Peyer's patch (tissue), 4 donors: ENCODE results near the gene TFCP2. TPM values are rescaled to one million over a fixed set of nuclear protein-coding genes. Genes with fewer than 3 reads are reported as not detected.

Experiments
- DNase-seq, 3 donors: peaks; one replicate each; pipeline ENCODE4 v3.0.0-alpha.2; 2017 to 2019
- H3K27ac ChIP-seq, 4 donors: fragments of 200-600 bp; sonication (generic); one replicate each; pipeline ENCODE4 v1.5.1; 2016 to 2019
- H3K27me3 ChIP-seq, 2 donors: fragments of 200-600 bp; sonication (generic); one replicate each; pipeline ENCODE4 v1.5.1; 2019
- H3K36me3 ChIP-seq, 3 donors: fragments of 200-600 bp; sonication (generic); one replicate each; pipeline ENCODE4 v1.5.1; 2016 to 2019
- H3K4me1 ChIP-seq, 4 donors: fragments of 200-600 bp; sonication (generic); one replicate each; pipeline ENCODE4 v1.5.1; 2016 to 2019
- H3K4me3 ChIP-seq, 4 donors: fragments of 200-600 bp; sonication (generic); 1 replicate in 3 of 4; 2 replicates in 1 of 4; pipeline ENCODE4 v1.5.1; 2016 to 2019; ENCODE audit warnings: mild to moderate bottlenecking in 1 of 4
- H3K9me3 ChIP-seq, 4 donors: fragments of 200-600 bp; sonication (generic); one replicate each; pipeline ENCODE4 v1.5.1; 2016 to 2019; ENCODE audit warnings: mild to moderate bottlenecking in 1 of 4
- POLR2A ChIP-seq, 2 donors: fragments of 450-650 bp; IDR thresholded peaks; one replicate each; pipeline ENCODE4 v1.5.1; 2017; ENCODE audit warnings: antibody characterized with exemption in 2 of 2, mild to moderate bottlenecking in 2 of 2, moderate library complexity in 2 of 2
- total RNA-seq, 4 donors: library from RNA; depleted of rRNA; stranded (reverse); fragments of >200 nt; gene quantifications; one replicate each; pipeline ENCODE4 v1.1.0, GENCODE V29; 2016
- TF ChIP-seq, protein P1 (sequence below), 6 experiments: fragments of 450-650 bp in 4 of 6; fragments of 200-600 bp in 2 of 6; sonication (generic) in 1 of 6; IDR thresholded peaks; one replicate each; pipeline ENCODE4 v1.5.1; 2017 to 2019; ENCODE audit warnings: antibody characterized with exemption in 6 of 6, mild to moderate bottlenecking in 3 of 6, moderate library complexity in 1 of 6

TFCP2 gene
- total RNA-seq, 4 donors from 2014 or later, result 14.9 to 35.5 (median 19.4) TPM

GRCh38 chr12:51162217-51162616, 10.7 kb downstream of the TFCP2 start:
- H3K9me3 ChIP-seq, result no peaks in the 10 kb centered on the region
- H3K36me3 ChIP-seq, result no peaks in the 10 kb centered on the region
- no peak overlapping the region for H3K27ac ChIP-seq
- TF ChIP-seq, protein P1, sequence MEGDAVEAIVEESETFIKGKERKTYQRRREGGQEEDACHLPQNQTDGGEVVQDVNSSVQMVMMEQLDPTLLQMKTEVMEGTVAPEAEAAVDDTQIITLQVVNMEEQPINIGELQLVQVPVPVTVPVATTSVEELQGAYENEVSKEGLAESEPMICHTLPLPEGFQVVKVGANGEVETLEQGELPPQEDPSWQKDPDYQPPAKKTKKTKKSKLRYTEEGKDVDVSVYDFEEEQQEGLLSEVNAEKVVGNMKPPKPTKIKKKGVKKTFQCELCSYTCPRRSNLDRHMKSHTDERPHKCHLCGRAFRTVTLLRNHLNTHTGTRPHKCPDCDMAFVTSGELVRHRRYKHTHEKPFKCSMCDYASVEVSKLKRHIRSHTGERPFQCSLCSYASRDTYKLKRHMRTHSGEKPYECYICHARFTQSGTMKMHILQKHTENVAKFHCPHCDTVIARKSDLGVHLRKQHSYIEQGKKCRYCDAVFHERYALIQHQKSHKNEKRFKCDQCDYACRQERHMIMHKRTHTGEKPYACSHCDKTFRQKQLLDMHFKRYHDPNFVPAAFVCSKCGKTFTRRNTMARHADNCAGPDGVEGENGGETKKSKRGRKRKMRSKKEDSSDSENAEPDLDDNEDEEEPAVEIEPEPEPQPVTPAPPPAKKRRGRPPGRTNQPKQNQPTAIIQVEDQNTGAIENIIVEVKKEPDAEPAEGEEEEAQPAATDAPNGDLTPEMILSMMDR (IDR thresholded peaks at IDR 0.05), result no peak
- no peak for TF ChIP-seq POLR2A (IDR thresholded peaks at IDR 0.05)
- H3K4me1 ChIP-seq, result no peaks in the 10 kb centered on the region
- no peaks in the 10 kb centered on the region for H3K27me3 ChIP-seq
- no peak overlapping the region for H3K4me3 ChIP-seq
- no peak for DNase-seq

GRCh38 chr12:51160814-51161459, 12.0 kb downstream of the TFCP2 start:
- no peaks in the 10 kb centered on the region for H3K36me3 ChIP-seq
- no peak for TF ChIP-seq POLR2A (IDR thresholded peaks at IDR 0.05)
- TF ChIP-seq, protein P1 (IDR thresholded peaks at IDR 0.05), result no peak
- H3K27me3 ChIP-seq, result no peaks in the 10 kb centered on the region
- no peaks in the 10 kb centered on the region for H3K4me1 ChIP-seq
- no peak overlapping the region for H3K4me3 ChIP-seq
- H3K27ac ChIP-seq, result no peak overlapping the region
- H3K9me3 ChIP-seq, result no peaks in the 10 kb centered on the region
- no peak for DNase-seq

GRCh38 chr12:51156245-51156765, 16.6 kb downstream of the TFCP2 start:
- Histone ChIP-seq H3K9me3 (no peaks in the 10 kb centered on the region), H3K27ac (no peak overlapping the region), H3K27me3 (no peaks in the 10 kb centered on the region), H3K4me3 (no peak overlapping the region), H3K4me1 (no peaks in the 10 kb centered on the region), H3K36me3 (no peaks in the 10 kb centered on the region)
- DNase-seq, result no peak
- no peak for TF ChIP-seq POLR2A (IDR thresholded peaks at IDR 0.05)
- TF ChIP-seq, protein P1 (IDR thresholded peaks at IDR 0.05), result no peak

DNA sequence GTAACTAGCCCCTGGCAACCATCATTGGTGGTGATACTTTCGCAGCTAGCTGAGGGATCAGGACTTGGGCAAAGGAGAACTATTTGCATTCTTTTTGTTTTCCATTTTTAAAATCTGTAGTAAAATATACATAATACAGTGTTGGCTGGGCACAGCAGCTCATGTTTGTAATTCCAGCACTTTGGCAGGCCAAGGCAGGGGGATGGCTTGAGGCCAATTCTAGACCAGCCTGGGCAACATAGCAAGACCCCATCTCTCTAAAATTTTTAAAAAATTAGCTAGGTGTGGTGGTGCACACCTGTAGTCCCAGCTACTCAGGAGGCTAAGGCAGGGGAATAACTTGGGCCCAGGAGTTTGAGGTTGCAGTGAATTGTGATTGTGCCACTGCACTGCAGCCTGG, 20.0 kb downstream of the TFCP2 start:
- no peaks in the 10 kb centered on the region for H3K4me1 ChIP-seq
- no peaks in the 10 kb centered on the region for H3K36me3 ChIP-seq
- DNase-seq, result no peak
- no peak for TF ChIP-seq POLR2A (IDR thresholded peaks at IDR 0.05)
- TF ChIP-seq, protein P1 (IDR thresholded peaks at IDR 0.05), result no peak
- H3K27me3 ChIP-seq, result no peaks in the 10 kb centered on the region
- no peak overlapping the region for H3K4me3 ChIP-seq
- no peak overlapping the region for H3K27ac ChIP-seq
- no peaks in the 10 kb centered on the region for H3K9me3 ChIP-seq

DNA sequence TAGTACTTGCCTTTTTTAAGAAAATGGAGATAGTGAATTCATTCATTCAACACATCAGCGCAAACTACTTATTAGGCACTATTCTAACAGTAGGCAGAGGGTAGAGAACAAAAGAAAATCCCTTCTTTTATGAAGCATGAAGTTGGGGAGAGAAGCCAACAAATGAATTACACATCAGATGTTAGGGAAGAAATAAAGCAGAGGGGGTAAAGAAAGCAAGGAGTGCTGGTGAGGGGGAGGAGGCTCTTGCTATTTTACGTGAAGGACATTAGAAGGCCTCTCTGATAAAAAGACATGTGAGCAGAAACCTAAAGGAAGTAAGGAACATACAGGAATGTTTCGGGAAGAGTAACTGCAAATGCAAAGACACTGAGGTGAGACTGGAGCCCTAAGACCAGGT, 22.2 kb downstream of the TFCP2 start:
- no peak for TF ChIP-seq POLR2A (IDR thresholded peaks at IDR 0.05)
- TF ChIP-seq, protein P1 (IDR thresholded peaks at IDR 0.05), result no peak
- Histone ChIP-seq H3K27me3 (no peaks in the 10 kb centered on the region), H3K4me3 (no peak overlapping the region), H3K36me3 (no peaks in the 10 kb centered on the region), H3K9me3 (no peaks in the 10 kb centered on the region), H3K27ac (no peak overlapping the region), H3K4me1 (no peaks in the 10 kb centered on the region)
- no peak for DNase-seq
